Hypothalamus (tissue), 51 donors: ENCODE data around the gene AATF.
"Not testable (repeated sequence)": the region's sequence is repeated elsewhere in the genome, so short reads cannot be mapped to it uniquely, and the experiment has no call there.

Experiments used
- DNase-seq, 51 donors: peaks; one replicate each; lab custom pipeline; 2025; lab: John Stamatoyannopoulos, UW

The AATF gene

GRCh38 chr17:37067555-37068111 lies 118.9 kb downstream of the AATF start:
- peak in 1 of 51 donors; percentile 10 for DNase-seq

GRCh38 chr17:37068266-37068665 lies 119.5 kb downstream of the AATF start:
- DNase-seq = no peak

GRCh38 chr17:37069087-37069486 lies 120.3 kb downstream of the AATF start:
- DNase-seq = no peak

GRCh38 chr17:37073464-37073863 lies 124.7 kb downstream of the AATF start:
- DNase-seq = not testable (repeated sequence)

- DNase-seq = no peak
Measured at GRCh38 chr17:37079065-37079708, 130.4 kb downstream of the AATF start.

GRCh38 chr17:37079735-37080134 lies 131.0 kb downstream of the AATF start:
- DNase-seq = no peak

- DNase-seq = no peak
Measured at GRCh38 chr17:37081287-37081686, 132.5 kb downstream of the AATF start.

GRCh38 chr17:37082311-37082860 lies 133.6 kb downstream of the AATF start:
- DNase-seq = no peak

GRCh38 chr17:37082985-37083384 lies 134.2 kb downstream of the AATF start:
- no peak for DNase-seq

GRCh38 chr17:37083456-37083855 lies 134.7 kb downstream of the AATF start:
- DNase-seq = no peak

GRCh38 chr17:37084372-37084771 lies 135.6 kb downstream of the AATF start:
- DNase-seq = no peak

- DNase-seq = no peak
Measured at GRCh38 chr17:37086334-37086733, 137.6 kb downstream of the AATF start.

- no peak for DNase-seq
Measured at GRCh38 chr17:37086948-37087347, 138.2 kb downstream of the AATF start.

- no peak for DNase-seq
Measured at GRCh38 chr17:37087683-37088082, 138.9 kb downstream of the AATF start.

GRCh38 chr17:37088459-37088858 lies 139.7 kb downstream of the AATF start:
- DNase-seq = peak in 1 of 51 donors; percentile 28

- peak in 10 of 51 donors; percentile 6 to 49 (median 20) for DNase-seq
Measured at GRCh38 chr17:37088913-37089312, 140.2 kb downstream of the AATF start.

GRCh38 chr17:37089956-37090355 lies 141.2 kb downstream of the AATF start:
- no peak for DNase-seq

GRCh38 chr17:37090941-37091340 lies 142.2 kb downstream of the AATF start:
- DNase-seq = no peak

- DNase-seq = no peak
Measured at GRCh38 chr17:37092071-37092470, 143.3 kb downstream of the AATF start.

- DNase-seq = no peak
Measured at GRCh38 chr17:37092701-37093100, 143.9 kb downstream of the AATF start.

- peak in 5 of 51 donors; percentile 8 to 26 (median 16) for DNase-seq
Measured at GRCh38 chr17:37094391-37094790, 145.6 kb downstream of the AATF start.

GRCh38 chr17:37096071-37096470 lies 147.3 kb downstream of the AATF start:
- no peak for DNase-seq
